Neural cell (in vitro differentiated cells): ENCODE data around the gene TCF12.

Source experiments
- EZH2 ChIP-seq: fragments of 200-600, 300-800 bp; shearing (Covaris generic), sonication (generic); IDR thresholded peaks from 2 replicates; pipeline ENCODE4 v1.6.1; 2014; ENCODE audit warnings: antibody characterized with exemption, low read length, borderline replicate concordance, mild to moderate bottlenecking; ENCODE audit not compliant: insufficient read depth, poor library complexity, severe bottlenecking
- POLR2AphosphoS5 ChIP-seq: IDR thresholded peaks from 2 replicates; pipeline ENCODE4 v1.6.1; 2012
- RAD21 ChIP-seq: fragments of 450-650 bp; conservative IDR thresholded peaks from 2 replicates; pipeline ENCODE4 v1.6.1; 2014; ENCODE audit warnings: antibody characterized with exemption, mild to moderate bottlenecking, moderate library complexity
- TF ChIP-seq, protein P1 (sequence below): fragments of 450-650 bp; IDR thresholded peaks from 2 replicates; pipeline ENCODE4 v1.5.1; 2014; ENCODE audit warnings: antibody characterized with exemption, mild to moderate bottlenecking, moderate library complexity; ENCODE audit not compliant: poor library complexity, severe bottlenecking

DNA sequence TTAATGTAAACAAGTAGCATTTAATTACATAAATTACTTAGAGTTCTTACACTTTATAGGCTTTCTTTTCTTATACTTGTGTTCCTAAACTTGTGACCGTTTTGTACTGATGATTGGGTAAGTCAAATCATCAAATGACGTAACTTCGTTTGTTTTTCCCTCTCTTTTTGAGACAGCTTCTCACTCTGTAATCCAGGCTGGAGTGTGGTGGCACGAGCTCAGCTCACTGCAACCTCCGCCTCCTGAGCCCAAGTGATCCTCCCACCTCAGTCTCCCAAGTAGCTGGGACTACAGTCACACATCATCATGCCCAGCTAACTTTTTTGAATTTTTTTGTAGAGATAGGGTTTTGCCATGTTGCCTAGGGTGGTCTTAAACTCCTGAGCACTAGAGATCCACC is 226.0 kb downstream of the TCF12 start:
- TF ChIP-seq POLR2AphosphoS5 (no peak), EZH2 (no peak), RAD21 (no peak)
- TF ChIP-seq, protein P1, sequence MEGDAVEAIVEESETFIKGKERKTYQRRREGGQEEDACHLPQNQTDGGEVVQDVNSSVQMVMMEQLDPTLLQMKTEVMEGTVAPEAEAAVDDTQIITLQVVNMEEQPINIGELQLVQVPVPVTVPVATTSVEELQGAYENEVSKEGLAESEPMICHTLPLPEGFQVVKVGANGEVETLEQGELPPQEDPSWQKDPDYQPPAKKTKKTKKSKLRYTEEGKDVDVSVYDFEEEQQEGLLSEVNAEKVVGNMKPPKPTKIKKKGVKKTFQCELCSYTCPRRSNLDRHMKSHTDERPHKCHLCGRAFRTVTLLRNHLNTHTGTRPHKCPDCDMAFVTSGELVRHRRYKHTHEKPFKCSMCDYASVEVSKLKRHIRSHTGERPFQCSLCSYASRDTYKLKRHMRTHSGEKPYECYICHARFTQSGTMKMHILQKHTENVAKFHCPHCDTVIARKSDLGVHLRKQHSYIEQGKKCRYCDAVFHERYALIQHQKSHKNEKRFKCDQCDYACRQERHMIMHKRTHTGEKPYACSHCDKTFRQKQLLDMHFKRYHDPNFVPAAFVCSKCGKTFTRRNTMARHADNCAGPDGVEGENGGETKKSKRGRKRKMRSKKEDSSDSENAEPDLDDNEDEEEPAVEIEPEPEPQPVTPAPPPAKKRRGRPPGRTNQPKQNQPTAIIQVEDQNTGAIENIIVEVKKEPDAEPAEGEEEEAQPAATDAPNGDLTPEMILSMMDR = no peak
